Measurements from ENCODE around the gene C1QBP.

The C1QBP gene

DNA sequence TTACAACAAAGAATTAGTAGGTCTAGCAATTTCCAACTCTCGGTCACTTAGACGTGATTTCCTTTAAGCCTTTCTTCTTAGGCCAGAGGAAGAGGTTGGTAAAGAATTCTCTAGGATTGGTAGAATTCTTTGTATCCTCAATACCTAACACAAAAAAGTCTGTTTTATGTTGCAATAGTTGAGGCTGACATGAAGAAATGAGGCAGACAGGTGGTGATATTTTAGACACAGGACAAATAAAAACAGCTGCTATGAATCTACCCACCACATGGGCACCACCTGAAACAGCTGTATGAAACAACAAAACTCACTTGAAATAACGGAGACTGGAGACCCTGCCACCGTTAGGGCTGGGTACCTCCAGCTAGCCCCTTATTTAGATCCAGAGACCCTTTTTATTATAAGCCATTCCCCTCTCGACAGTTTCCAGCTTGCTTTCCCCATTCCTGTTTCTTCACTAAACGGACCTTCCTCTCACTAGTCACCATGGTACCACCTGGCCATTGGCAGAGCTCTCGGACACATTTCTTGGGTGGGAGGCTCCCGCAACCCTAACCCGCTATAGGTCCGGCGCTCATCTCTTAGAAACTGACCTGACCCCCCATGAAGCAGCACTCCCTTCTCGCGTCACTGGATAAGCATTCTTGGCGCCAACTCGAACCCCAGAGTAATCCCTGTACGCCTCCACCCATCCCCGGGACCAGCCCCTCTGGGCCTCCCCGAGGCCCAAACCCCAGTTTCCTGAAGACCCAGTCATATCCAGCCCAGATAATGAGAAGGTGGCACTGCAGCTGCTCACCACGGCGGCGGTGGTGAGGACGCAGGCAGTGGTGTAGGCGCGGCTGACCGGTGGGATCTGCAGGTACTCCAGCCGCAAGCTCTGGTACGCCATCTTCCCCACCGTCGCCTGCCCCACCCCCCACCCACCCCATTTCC, 46.6 kb upstream of the C1QBP start, which contains the start of gene DERL2:
DERL2 (minus strand) TSS at position 909 of the 936 bp plus-strand sequence; CDS start at position 892, 17 bp downstream.
- Histone ChIP-seq H4K20me1 (ENCODE audit: insufficient read depth, low read length) (peaks cover 39% of the 10 kb centered on the region), H3K4me3 (ENCODE audit: low read depth in 1 of 2, low read length in 2 of 2) (peak within 1 kb of the TSS; percentile 91 to 92), H3K79me2 (ENCODE audit: insufficient read depth, low read length) (peaks cover 80% of the 10 kb centered on the region), H3K9ac (ENCODE audit: low read depth, low read length) (peak within 1 kb of the TSS; percentile 93), H3K27me3 (ENCODE audit: insufficient read depth, low read length, poor library complexity) (no peaks in the 10 kb centered on the region), H3K4me2 (ENCODE audit: insufficient read depth, low read length) (peak within 1 kb of the TSS; percentile 97), H3K9me3 (ENCODE audit: insufficient read depth, low read length, severe bottlenecking) (no peaks in the 10 kb centered on the region), H3K27ac (ENCODE audit: low read length) (peak within 1 kb of the TSS; percentile 99), H2AFZ (ENCODE audit: low read depth, low read length) (peak within 1 kb of the TSS; percentile 98), H3K36me3 (ENCODE audit: insufficient read depth, low read length) (peaks cover 77% of the 10 kb centered on the region), H3K4me1 (ENCODE audit: insufficient read depth, low read length) (peaks cover 46% of the 10 kb centered on the region)
- no peak for TF ChIP-seq CTCF (IDR thresholded peaks at IDR 0.05; ENCODE audit: borderline replicate concordance, extremely low read depth, low read length, poor library complexity, severe bottlenecking)
- TF ChIP-seq EZH2 (IDR thresholded peaks at IDR 0.05; ENCODE audit: borderline replicate concordance, low read depth, low read length, severe bottlenecking): no peak
- ATAC-seq (ENCODE audit: insufficient read depth, low read depth) (peak; percentile 10), DNase-seq (no peak)

- Histone ChIP-seq H3K4me2 (ENCODE audit: insufficient read depth, low read length) (no peak overlapping the region), H2AFZ (ENCODE audit: low read depth, low read length) (no peak overlapping the region), H3K27ac (ENCODE audit: low read length) (no peak overlapping the region), H3K27me3 (ENCODE audit: insufficient read depth, low read length, poor library complexity) (no peaks in the 10 kb centered on the region), H3K79me2 (ENCODE audit: insufficient read depth, low read length) (peaks cover 68% of the 10 kb centered on the region), H3K4me3 (ENCODE audit: low read depth in 1 of 2, low read length in 2 of 2) (no peak overlapping the region), H3K9me3 (ENCODE audit: insufficient read depth, low read length, severe bottlenecking) (no peaks in the 10 kb centered on the region), H3K4me1 (ENCODE audit: insufficient read depth, low read length) (peaks cover 27% of the 10 kb centered on the region), H3K36me3 (ENCODE audit: insufficient read depth, low read length) (peaks cover 81% of the 10 kb centered on the region), H3K9ac (ENCODE audit: low read depth, low read length) (no peak overlapping the region), H4K20me1 (ENCODE audit: insufficient read depth, low read length) (0 out of 2 replicates have a peak, but pooled peaks cover 2% of the 10 kb centered on the region)
- no peak for TF ChIP-seq EZH2 (IDR thresholded peaks at IDR 0.05; ENCODE audit: borderline replicate concordance, low read depth, low read length, severe bottlenecking)
- no peak for TF ChIP-seq CTCF (IDR thresholded peaks at IDR 0.05; ENCODE audit: borderline replicate concordance, extremely low read depth, low read length, poor library complexity, severe bottlenecking)
- DNase-seq (no peak), ATAC-seq (ENCODE audit: insufficient read depth, low read depth) (no peak)
Measured at GRCh38 chr17:5481451-5481850, 42.5 kb upstream of the C1QBP start.

DNA sequence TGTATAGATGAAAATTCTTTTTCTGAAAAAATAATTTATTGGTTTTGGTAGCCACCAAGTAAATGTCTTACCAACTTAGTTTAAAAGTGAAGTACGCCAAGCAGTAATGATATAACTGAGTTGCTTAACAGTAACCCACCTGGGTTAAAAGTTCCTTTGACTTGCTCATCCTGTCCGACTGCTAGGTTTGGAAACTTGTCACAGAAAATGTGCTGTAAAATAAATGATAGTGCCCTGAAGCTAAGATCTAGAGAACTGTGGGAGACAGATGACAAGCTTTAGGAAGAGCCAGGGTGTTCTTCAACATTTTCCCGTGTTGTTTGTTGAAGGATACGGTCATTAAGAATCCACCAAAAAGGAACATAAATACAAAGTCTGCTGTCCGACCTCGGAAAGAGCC, 42.0 kb upstream of the C1QBP start:
- DNase-seq: no peak
- H3K4me3 ChIP-seq (ENCODE audit: low read depth in 1 of 2, low read length in 2 of 2): no peak overlapping the region
- no peak overlapping the region for H2AFZ ChIP-seq (ENCODE audit: low read depth, low read length)
- no peaks in the 10 kb centered on the region for H3K27me3 ChIP-seq (ENCODE audit: insufficient read depth, low read length, poor library complexity)
- no peak overlapping the region for H3K4me2 ChIP-seq (ENCODE audit: insufficient read depth, low read length)
- peaks cover 85% of the 10 kb centered on the region for H3K36me3 ChIP-seq (ENCODE audit: insufficient read depth, low read length)
- no peak overlapping the region for H3K27ac ChIP-seq (ENCODE audit: low read length)
- H3K4me1 ChIP-seq (ENCODE audit: insufficient read depth, low read length): peaks cover 27% of the 10 kb centered on the region
- 0 out of 2 replicates have a peak, but pooled peaks cover 2% of the 10 kb centered on the region for H4K20me1 ChIP-seq (ENCODE audit: insufficient read depth, low read length)
- no peaks in the 10 kb centered on the region for H3K9me3 ChIP-seq (ENCODE audit: insufficient read depth, low read length, severe bottlenecking)
- no peak overlapping the region for H3K9ac ChIP-seq (ENCODE audit: low read depth, low read length)
- no peak for ATAC-seq (ENCODE audit: insufficient read depth, low read depth)
- peaks cover 68% of the 10 kb centered on the region for H3K79me2 ChIP-seq (ENCODE audit: insufficient read depth, low read length)
- no peak for TF ChIP-seq CTCF (IDR thresholded peaks at IDR 0.05; ENCODE audit: borderline replicate concordance, extremely low read depth, low read length, poor library complexity, severe bottlenecking)
- no peak for TF ChIP-seq EZH2 (IDR thresholded peaks at IDR 0.05; ENCODE audit: borderline replicate concordance, low read depth, low read length, severe bottlenecking)
